Epithelial cell of proximal tubule (primary cell): Measurements from ENCODE around the gene HS3ST3A1. TPM values are rescaled to one million over a fixed set of nuclear protein-coding genes. Genes with fewer than 3 reads are reported as not detected.

Experiments used
- DNase-seq: peaks from one replicate; pipeline ENCODE4 v3.0.0-alpha.2; 2011; ENCODE audit warnings: low read depth
- H3K4me3 ChIP-seq: 2 replicates; pipeline ENCODE4 v1.5.1; 2011; ENCODE audit warnings: low read depth, mild to moderate bottlenecking, low read length
- total RNA-seq: library from RNA; depleted of rRNA; stranded (reverse); fragments of >200 nt; gene quantifications from 2 replicates; pipeline ENCODE4 v1.2.3, GENCODE V29; 2015
- TF ChIP-seq, protein P1 (sequence below): conservative IDR thresholded peaks from 2 replicates; pipeline ENCODE4 v1.5.1; 2012; ENCODE audit warnings: low read depth, mild to moderate bottlenecking, low read length

The HS3ST3A1 gene
- total RNA-seq, 1 donor from 2014 or later = 5.8 TPM

DNA sequence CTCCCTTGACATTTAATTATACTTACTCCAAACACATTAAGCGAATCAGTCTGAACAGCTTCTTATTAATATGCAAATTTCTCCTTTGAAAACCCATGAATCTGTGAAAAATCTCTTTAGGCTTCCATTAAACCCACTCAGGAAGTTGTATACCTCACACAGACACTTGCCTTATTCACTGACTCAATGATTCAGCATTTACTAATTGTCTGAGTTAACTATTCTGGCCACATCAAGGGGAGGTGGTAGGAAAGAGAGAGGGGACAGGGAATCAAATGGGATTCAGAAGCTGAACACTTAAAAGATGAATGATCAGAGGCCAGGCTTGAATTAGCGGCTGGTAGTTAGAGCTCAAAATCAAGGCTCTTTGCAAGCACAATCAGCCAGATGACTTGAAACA is 70.0 kb downstream of the HS3ST3A1 start:
- no peak for DNase-seq
- no peak overlapping the region for H3K4me3 ChIP-seq
- TF ChIP-seq, protein P1, sequence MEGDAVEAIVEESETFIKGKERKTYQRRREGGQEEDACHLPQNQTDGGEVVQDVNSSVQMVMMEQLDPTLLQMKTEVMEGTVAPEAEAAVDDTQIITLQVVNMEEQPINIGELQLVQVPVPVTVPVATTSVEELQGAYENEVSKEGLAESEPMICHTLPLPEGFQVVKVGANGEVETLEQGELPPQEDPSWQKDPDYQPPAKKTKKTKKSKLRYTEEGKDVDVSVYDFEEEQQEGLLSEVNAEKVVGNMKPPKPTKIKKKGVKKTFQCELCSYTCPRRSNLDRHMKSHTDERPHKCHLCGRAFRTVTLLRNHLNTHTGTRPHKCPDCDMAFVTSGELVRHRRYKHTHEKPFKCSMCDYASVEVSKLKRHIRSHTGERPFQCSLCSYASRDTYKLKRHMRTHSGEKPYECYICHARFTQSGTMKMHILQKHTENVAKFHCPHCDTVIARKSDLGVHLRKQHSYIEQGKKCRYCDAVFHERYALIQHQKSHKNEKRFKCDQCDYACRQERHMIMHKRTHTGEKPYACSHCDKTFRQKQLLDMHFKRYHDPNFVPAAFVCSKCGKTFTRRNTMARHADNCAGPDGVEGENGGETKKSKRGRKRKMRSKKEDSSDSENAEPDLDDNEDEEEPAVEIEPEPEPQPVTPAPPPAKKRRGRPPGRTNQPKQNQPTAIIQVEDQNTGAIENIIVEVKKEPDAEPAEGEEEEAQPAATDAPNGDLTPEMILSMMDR = no peak

DNA sequence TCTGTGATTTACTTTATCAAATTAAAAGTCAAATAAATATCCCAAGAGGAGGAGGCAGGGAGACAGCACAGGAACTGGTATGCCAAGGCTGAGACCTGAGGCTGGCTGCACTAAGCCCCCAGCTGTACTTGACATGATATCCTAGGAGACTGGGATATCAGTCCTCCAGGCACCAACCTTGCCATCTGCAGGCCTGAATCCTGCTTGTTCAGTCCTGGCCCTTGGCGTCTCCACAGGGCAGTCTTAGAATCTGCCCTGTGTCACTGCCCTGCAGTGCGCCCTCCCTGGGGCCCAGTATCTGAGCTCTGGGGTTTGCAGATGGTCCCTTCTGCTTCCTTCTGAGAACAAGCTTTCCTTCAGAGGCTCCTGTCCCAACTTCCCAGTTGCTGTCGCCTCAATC is 75.9 kb downstream of the HS3ST3A1 start:
- TF ChIP-seq, protein P1 = no peak
- no peak for DNase-seq
- H3K4me3 ChIP-seq = no peak overlapping the region

DNA sequence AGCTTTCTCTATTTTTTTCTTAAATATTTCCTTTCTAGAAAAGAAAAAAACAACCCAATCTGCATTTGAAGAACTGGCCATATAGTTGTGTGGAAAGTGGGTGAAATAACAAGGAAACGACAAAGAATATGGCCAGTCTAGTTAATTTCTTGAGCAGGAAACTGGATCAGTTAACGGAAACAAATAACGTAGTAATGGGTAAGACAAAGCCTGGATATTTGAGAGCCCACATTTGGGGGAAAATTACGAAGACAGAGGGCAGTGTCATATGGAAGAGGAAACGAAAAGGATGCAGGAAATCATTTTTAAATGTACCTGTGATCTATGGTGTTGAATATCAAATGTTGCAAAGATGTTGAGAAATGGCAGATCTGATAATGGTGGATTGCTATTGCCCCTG is 78.6 kb downstream of the HS3ST3A1 start:
- TF ChIP-seq, protein P1 = no peak
- no peak for DNase-seq
- no peak overlapping the region for H3K4me3 ChIP-seq

DNA sequence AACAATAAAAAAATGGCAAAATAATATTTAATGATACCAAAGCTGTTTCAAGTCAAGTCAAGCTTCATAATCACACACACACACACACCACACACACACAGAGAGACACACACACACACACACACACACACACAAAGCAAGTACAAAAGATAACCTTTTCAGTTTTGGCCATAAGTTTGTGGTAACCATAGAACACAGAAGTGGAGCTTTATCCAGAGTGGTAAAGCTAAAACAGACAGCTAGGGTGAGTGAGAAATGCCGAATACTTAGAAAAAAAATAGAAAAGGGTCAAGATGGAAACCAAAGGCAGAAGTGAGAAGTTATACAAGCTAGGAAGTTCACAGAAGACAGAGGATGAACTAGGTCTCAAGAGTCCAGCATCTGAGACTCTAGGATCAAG is 79.0 kb downstream of the HS3ST3A1 start:
- no peak overlapping the region for H3K4me3 ChIP-seq
- no peak for DNase-seq
- TF ChIP-seq, protein P1 = no peak

DNA sequence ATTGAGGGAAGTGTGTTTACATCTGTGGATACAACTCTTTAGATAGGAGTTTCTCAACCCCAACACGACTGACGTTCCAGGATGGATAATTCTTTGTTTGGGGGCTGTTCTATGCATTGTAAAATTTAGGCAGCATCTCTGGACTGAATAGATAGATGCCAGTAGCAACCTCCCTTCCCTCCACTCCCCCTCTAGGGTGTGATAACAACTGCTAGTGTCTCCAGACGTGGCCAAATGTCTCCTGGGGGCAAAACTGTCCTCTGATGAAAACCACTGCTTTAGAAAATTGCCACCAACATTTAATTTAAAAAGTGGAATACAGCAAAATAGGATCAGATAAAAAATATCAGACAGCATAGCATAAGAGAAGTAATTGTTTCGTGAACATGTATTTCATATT is 79.9 kb downstream of the HS3ST3A1 start:
- DNase-seq = no peak
- TF ChIP-seq, protein P1 = no peak

DNA sequence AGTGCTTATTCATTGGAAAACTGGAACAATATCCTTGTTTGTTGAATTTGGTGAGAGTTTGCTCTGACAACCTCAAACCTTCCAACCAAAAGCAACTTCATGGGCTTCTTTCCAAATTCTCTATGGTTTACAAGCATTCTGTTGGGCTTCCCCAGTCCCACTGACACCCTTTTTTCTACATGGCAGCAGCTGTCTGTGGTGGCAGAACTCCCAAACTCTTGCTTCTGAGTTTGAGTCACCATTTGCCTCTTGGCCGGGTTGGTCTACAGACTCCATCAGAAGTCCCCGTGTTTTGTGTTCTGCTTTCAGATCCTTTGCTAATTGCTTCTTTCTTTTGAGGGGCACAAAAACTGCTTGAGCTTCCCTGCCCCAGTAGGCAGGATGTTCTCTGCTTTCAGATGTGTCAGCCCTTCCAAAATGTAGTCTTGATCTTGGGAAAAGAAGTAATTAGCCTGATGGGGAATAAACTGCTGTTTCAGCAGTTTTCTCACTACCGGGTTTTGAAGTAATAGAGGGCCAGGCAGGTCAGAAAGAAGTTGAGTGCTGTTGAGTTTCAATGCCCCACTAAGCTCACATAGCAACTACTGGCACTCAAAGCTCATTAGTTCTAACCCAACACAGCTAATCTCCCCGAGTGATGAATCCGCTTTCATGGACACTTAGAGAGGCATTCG is 80.7 kb downstream of the HS3ST3A1 start:
- TF ChIP-seq, protein P1 = no peak
- no peak overlapping the region for H3K4me3 ChIP-seq
- DNase-seq = no peak

More for the DNA sequence above, 79.9 kb downstream of the HS3ST3A1 start:
- H3K4me3 ChIP-seq = no peak overlapping the region
